CD14-positive monocyte (primary cell): ENCODE measurements around the gene FNDC3B. TPM values are rescaled to one million over a fixed set of nuclear protein-coding genes. Genes with fewer than 3 reads are reported as not detected.
A peak's percentile ranks its signal among the peaks of the same experiment; 100 is the strongest.

Experiments
- DNase-seq, 3 donors: peaks; one replicate each; pipeline ENCODE4 v3.0.0-alpha.2; 2011 to 2022
- H2AFZ ChIP-seq: 2 replicates; pipeline ENCODE4 v1.6.0; 2012; ENCODE audit warnings: mild to moderate bottlenecking, low read depth, low read length, inconsistent platforms; ENCODE audit not compliant: insufficient read depth, poor library complexity, severe bottlenecking
- H3K27ac ChIP-seq, 2 donors: 1 replicate in 1 of 2; 2 replicates in 1 of 2; pipeline ENCODE4 v1.5.1; 2012 to 2013; ENCODE audit warnings: low read length in 2 of 2, control low read depth in 1 of 2, inconsistent platforms in 1 of 2, low read depth in 1 of 2, mild to moderate bottlenecking in 1 of 2
- H3K27me3 ChIP-seq, 2 donors: one replicate each; pipeline versions ENCODE4 v1.6.0 to v1.6.1; 2011 to 2013; ENCODE audit warnings: low read length in 2 of 2; ENCODE audit not compliant: control insufficient read depth in 2 of 2, insufficient read depth in 2 of 2
- H3K36me3 ChIP-seq, 2 donors: replicated peaks in 1 of 2; 1 replicate in 1 of 2; 2 replicates in 1 of 2; pipeline versions ENCODE4 v1.5.1 to v1.6.1; 2012 to 2013; ENCODE audit warnings: low read length in 2 of 2, control low read depth in 1 of 2, inconsistent platforms in 1 of 2, mild to moderate bottlenecking in 1 of 2; ENCODE audit not compliant: insufficient read depth in 2 of 2, control insufficient read depth in 1 of 2
- H3K4me1 ChIP-seq, 2 donors: 1 replicate in 1 of 2; 2 replicates in 1 of 2; pipeline versions ENCODE4 v1.5.1 to v1.6.1; 2012 to 2013; ENCODE audit warnings: low read length in 2 of 2, control low read depth in 1 of 2, inconsistent platforms in 1 of 2, mild to moderate bottlenecking in 1 of 2, moderate library complexity in 1 of 2; ENCODE audit not compliant: insufficient read depth in 2 of 2, control insufficient read depth in 1 of 2
- H3K4me2 ChIP-seq: replicated peaks from 2 replicates; pipeline ENCODE3; 2012; ENCODE audit warnings: low read length, moderate library complexity, mild to moderate bottlenecking; ENCODE audit not compliant: poor library complexity, severe bottlenecking; ENCODE audit errors: extremely low read depth
- H3K4me3 ChIP-seq, 3 experiments: fragments of 200-600 bp in 1 of 3; sonication (generic) in 1 of 3; replicated peaks in 1 of 3; 1 replicate in 2 of 3; 2 replicates in 1 of 3; pipeline ENCODE4 v1.5.1; 2011 to 2013; ENCODE audit warnings: low read length in 3 of 3, mild to moderate bottlenecking in 3 of 3, control low read depth in 2 of 3, low read depth in 2 of 3, inconsistent platforms in 1 of 3, moderate library complexity in 1 of 3
- H3K79me2 ChIP-seq: 2 replicates; pipeline ENCODE4 v1.6.0; 2012; ENCODE audit warnings: mild to moderate bottlenecking, control low read depth, inconsistent platforms, low read length, moderate library complexity; ENCODE audit not compliant: insufficient read depth
- H3K9ac ChIP-seq: 2 replicates; pipeline ENCODE4 v1.6.0; 2017; ENCODE audit warnings: low read length, mild to moderate bottlenecking; ENCODE audit not compliant: insufficient read depth, poor library complexity, severe bottlenecking
- H3K9me3 ChIP-seq, 2 donors: replicated peaks in 1 of 2; 1 replicate in 1 of 2; 2 replicates in 1 of 2; pipeline versions ENCODE4 v1.5.1 to v1.6.1; 2012 to 2013; ENCODE audit warnings: low read length in 2 of 2, control low read depth in 1 of 2; ENCODE audit not compliant: control insufficient read depth in 1 of 2, insufficient read depth in 1 of 2
- H4K20me1 ChIP-seq: 2 replicates; pipeline ENCODE4 v1.6.0; 2012; ENCODE audit warnings: mild to moderate bottlenecking, low read length, control low read depth, moderate library complexity; ENCODE audit not compliant: insufficient read depth
- H3K27ac Mint-ChIP-seq, 7 donors: one replicate each; pipeline ENCODE4 v1.8.0; 2020; ENCODE audit warnings: mild to moderate bottlenecking in 7 of 7, mixed read lengths in 7 of 7, moderate library complexity in 6 of 7, inconsistent platforms in 2 of 7
- H3K27me3 Mint-ChIP-seq, 3 donors: one replicate each; pipeline ENCODE4 v1.8.0; 2021 to 2022; ENCODE audit warnings: low read depth in 3 of 3, mild to moderate bottlenecking in 3 of 3, mixed read lengths in 3 of 3, moderate library complexity in 3 of 3, inconsistent platforms in 1 of 3
- H3K36me3 Mint-ChIP-seq, 2 donors: one replicate each; pipeline ENCODE4 v1.8.0; 2020; ENCODE audit warnings: mixed read lengths in 2 of 2, inconsistent platforms in 1 of 2, mild to moderate bottlenecking in 1 of 2
- H3K4me1 Mint-ChIP-seq: one replicate; pipeline ENCODE4 v1.8.0; 2020; ENCODE audit warnings: mild to moderate bottlenecking, mixed read lengths
- H3K4me3 Mint-ChIP-seq, 2 donors: one replicate each; pipeline ENCODE4 v1.8.0; 2020; ENCODE audit warnings: mild to moderate bottlenecking in 2 of 2, mixed read lengths in 2 of 2, moderate library complexity in 1 of 2
- H3K9me3 Mint-ChIP-seq, 7 donors: one replicate each; pipeline ENCODE4 v1.8.0; 2020 to 2022; ENCODE audit warnings: mixed read lengths in 7 of 7, mild to moderate bottlenecking in 6 of 7, moderate library complexity in 6 of 7, inconsistent platforms in 2 of 7
- CTCF ChIP-seq: fragments of 200-600 bp; IDR thresholded peaks from one replicate; pipeline ENCODE4 v1.8.0; 2022; ENCODE audit warnings: antibody characterized with exemption, mild to moderate bottlenecking
- WGBS: methylation state at CpG from one replicate; pipeline ENCODE4 v1.1.5; 2013; ENCODE audit warnings: missing lambda C conversion rate; ENCODE audit not compliant: insufficient coverage; 5-methylcytosine and 5-hydroxymethylcytosine counted together
- intact Hi-C, 2 donors: fragments of 100-400 bp; cut with micrococcal nuclease; formaldehyde crosslinking; loops; one replicate each; pipeline versions ENCODE4 v1.15.0 to v1.15.1; 2023
- polyA plus RNA-seq, 3 donors: library from polyadenylated mRNA; depleted of rRNA in 1 of 3; unstranded in 2 of 3; stranded (reverse) in 1 of 3; fragments of 300-500 nt in 2 of 3; fragments of >200 nt in 1 of 3; fragmentation: Illumina TruSeq in 2 of 3; gene quantifications; 1 replicate in 2 of 3; 2 replicates in 1 of 3; pipeline ENCODE4 v1.2.3, GENCODE V29; 2012 to 2021

FNDC3B gene
- polyA plus RNA-seq, 3 donors = 19.6 to 36.1 (median 25.7) TPM

DNA sequence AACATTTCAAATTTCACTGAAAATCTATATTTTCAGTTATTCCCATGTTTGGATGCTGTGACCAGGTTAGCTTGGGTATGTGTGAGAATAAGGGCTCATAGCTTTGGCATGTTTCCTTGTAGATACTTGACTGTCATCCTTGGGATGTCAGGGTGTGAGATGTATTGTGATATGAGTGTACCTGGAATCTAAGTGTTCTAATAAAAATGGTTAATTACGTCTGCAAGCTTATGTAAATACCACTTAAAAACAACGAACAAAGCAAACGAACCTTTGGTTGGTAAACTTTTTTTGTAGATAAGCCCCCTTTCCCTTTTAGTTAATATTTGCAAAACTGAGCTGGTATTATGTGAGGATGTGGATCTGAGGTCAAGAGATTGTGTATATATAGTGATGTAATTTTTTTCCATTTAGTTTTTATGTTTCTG is 63.5 kb downstream of the FNDC3B start:
- H3K36me3 Mint-ChIP-seq = peaks cover 8 to 9% of the 10 kb centered on the region in 2 donors
- H3K9me3 ChIP-seq = no peaks in the 10 kb centered on the region
- H3K79me2 ChIP-seq = peaks cover 94% of the 10 kb centered on the region
- WGBS = no CpG with 5 or more reads among the region's 3 CpGs
- H3K4me3 Mint-ChIP-seq = peak overlapping the region in 1 of 2 donors; percentile 35
- H3K27me3 ChIP-seq = no peaks in the 10 kb centered on the region
- peaks cover 79% of the 10 kb centered on the region for H3K4me1 Mint-ChIP-seq
- peak overlapping the region in 1 of 2 donors; percentile 59 for H3K27ac ChIP-seq
- TF ChIP-seq CTCF = no peak
- peaks cover 51 to 75% of the 10 kb centered on the region in 2 donors for H3K4me1 ChIP-seq
- H3K9me3 Mint-ChIP-seq = peaks cover 0 to 1% (median 0%) of the 10 kb centered on the region in 7 donors
- no peak for DNase-seq
- no peaks in the 10 kb centered on the region for H3K36me3 ChIP-seq
- peaks cover 76% of the 10 kb centered on the region for H4K20me1 ChIP-seq
- no peak overlapping the region for H3K9ac ChIP-seq
- peak overlapping the region in 1 of 3 experiments; percentile 52 for H3K4me3 ChIP-seq
- H3K27ac Mint-ChIP-seq = peak overlapping the region in 5 of 7 donors; percentile 21 to 76 (median 42)
- intact Hi-C loops = no loop called here
- H3K4me2 ChIP-seq = peak overlapping the region; percentile 62
- no peaks in the 10 kb centered on the region for H3K27me3 Mint-ChIP-seq
- peak overlapping the region; percentile 15 for H2AFZ ChIP-seq

- Mint-ChIP-seq H3K4me1 (peaks cover 83% of the 10 kb centered on the region), H3K27ac (no peak overlapping the region), H3K9me3 (peaks cover 0 to 1% (median 0%) of the 10 kb centered on the region in 7 donors), H3K27me3 (no peaks in the 10 kb centered on the region), H3K36me3 (peaks cover 8 to 9% of the 10 kb centered on the region in 2 donors), H3K4me3 (no peak overlapping the region)
- H3K4me1 ChIP-seq = peaks cover 56 to 76% of the 10 kb centered on the region in 2 donors
- TF ChIP-seq CTCF = no peak
- H3K36me3 ChIP-seq = no peaks in the 10 kb centered on the region
- intact Hi-C loops = no loop called here
- H4K20me1 ChIP-seq = peaks cover 78% of the 10 kb centered on the region
- no peak overlapping the region for H3K9ac ChIP-seq
- no peaks in the 10 kb centered on the region for H3K9me3 ChIP-seq
- no CpG with 5 or more reads among the region's 2 CpGs for WGBS
- no peak for DNase-seq
- H3K79me2 ChIP-seq = peaks cover 94% of the 10 kb centered on the region
- no peak overlapping the region for H2AFZ ChIP-seq
- no peak overlapping the region for H3K4me2 ChIP-seq
- no peaks in the 10 kb centered on the region for H3K27me3 ChIP-seq
- no peak overlapping the region for H3K27ac ChIP-seq
- H3K4me3 ChIP-seq = no peak overlapping the region
These were observed 64.3 kb downstream of the FNDC3B start for GRCh38 chr3:172103724-172104123.
